Uterus (tissue), 2 donors: ENCODE measurements around the gene HSCB.

Source experiments
- POLR2A ChIP-seq, 2 donors: fragments of 450-650 bp; IDR thresholded peaks; one replicate each; pipeline ENCODE4 v1.6.1; 2016; ENCODE audit warnings: antibody characterized with exemption in 2 of 2, mild to moderate bottlenecking in 1 of 2, moderate library complexity in 1 of 2
- TF ChIP-seq, protein P1 (sequence below), 4 experiments: fragments of 200-600 bp in 2 of 4; fragments of 450-650 bp in 2 of 4; sonication (generic) in 2 of 4; IDR thresholded peaks; one replicate each; pipeline ENCODE4 v1.5.1; 2016 to 2019; ENCODE audit warnings: antibody characterized with exemption in 4 of 4, mild to moderate bottlenecking in 2 of 4, moderate library complexity in 1 of 4

GRCh38 chr22:28711341-28711740, 30.5 kb upstream of the HSCB start:
- TF ChIP-seq, protein P1, sequence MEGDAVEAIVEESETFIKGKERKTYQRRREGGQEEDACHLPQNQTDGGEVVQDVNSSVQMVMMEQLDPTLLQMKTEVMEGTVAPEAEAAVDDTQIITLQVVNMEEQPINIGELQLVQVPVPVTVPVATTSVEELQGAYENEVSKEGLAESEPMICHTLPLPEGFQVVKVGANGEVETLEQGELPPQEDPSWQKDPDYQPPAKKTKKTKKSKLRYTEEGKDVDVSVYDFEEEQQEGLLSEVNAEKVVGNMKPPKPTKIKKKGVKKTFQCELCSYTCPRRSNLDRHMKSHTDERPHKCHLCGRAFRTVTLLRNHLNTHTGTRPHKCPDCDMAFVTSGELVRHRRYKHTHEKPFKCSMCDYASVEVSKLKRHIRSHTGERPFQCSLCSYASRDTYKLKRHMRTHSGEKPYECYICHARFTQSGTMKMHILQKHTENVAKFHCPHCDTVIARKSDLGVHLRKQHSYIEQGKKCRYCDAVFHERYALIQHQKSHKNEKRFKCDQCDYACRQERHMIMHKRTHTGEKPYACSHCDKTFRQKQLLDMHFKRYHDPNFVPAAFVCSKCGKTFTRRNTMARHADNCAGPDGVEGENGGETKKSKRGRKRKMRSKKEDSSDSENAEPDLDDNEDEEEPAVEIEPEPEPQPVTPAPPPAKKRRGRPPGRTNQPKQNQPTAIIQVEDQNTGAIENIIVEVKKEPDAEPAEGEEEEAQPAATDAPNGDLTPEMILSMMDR (IDR thresholded peaks at IDR 0.05): no peak
- no peak for TF ChIP-seq POLR2A (IDR thresholded peaks at IDR 0.05)
